Neural cell (in vitro differentiated cells): ENCODE data around the gene CELA2B.
"Not testable (repeated sequence)": the region's sequence is repeated elsewhere in the genome, so short reads cannot be mapped to it uniquely, and the experiment has no call there.

Source experiments
- EZH2 ChIP-seq: fragments of 200-600, 300-800 bp; shearing (Covaris generic), sonication (generic); IDR thresholded peaks from 2 replicates; pipeline ENCODE4 v1.6.1; 2014; ENCODE audit warnings: antibody characterized with exemption, low read length, borderline replicate concordance, mild to moderate bottlenecking; ENCODE audit not compliant: insufficient read depth, poor library complexity, severe bottlenecking
- MXI1 ChIP-seq: fragments of 450-650 bp; conservative IDR thresholded peaks from 2 replicates; pipeline ENCODE4 v1.6.1; 2014; ENCODE audit warnings: antibody characterized with exemption, mild to moderate bottlenecking; ENCODE audit not compliant: poor library complexity, severe bottlenecking
- POLR2AphosphoS5 ChIP-seq: IDR thresholded peaks from 2 replicates; pipeline ENCODE4 v1.6.1; 2012
- RAD21 ChIP-seq: fragments of 450-650 bp; conservative IDR thresholded peaks from 2 replicates; pipeline ENCODE4 v1.6.1; 2014; ENCODE audit warnings: antibody characterized with exemption, mild to moderate bottlenecking, moderate library complexity
- SMC3 ChIP-seq: fragments of 450-650 bp; conservative IDR thresholded peaks from 2 replicates; pipeline ENCODE4 v1.6.1; 2014; ENCODE audit warnings: antibody characterized with exemption, mild to moderate bottlenecking, moderate library complexity; ENCODE audit not compliant: poor library complexity
- TF ChIP-seq, protein P1 (sequence below): fragments of 450-650 bp; IDR thresholded peaks from 2 replicates; pipeline ENCODE4 v1.5.1; 2014; ENCODE audit warnings: antibody characterized with exemption, mild to moderate bottlenecking, moderate library complexity; ENCODE audit not compliant: poor library complexity, severe bottlenecking

DNA sequence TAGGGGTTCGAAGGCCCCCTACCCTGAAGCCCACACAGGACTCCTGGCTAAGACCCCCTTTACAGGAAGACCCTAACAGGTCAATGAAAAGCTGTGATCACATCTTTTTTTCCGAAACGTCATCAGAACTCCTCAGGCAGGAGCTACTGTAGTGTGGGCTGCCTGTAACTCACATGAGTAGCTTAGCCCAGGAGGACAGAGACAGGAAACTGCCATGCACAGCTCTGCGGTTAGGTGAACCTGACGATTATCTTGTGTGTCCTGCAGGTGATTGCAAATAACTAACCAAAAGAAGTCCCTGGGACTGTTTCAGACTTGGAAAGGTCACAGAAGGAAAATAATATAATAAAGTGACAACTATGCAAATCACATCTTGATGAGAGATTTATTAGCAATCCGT, 4.2 kb upstream of the CELA2B start:
- TF ChIP-seq, protein P1, sequence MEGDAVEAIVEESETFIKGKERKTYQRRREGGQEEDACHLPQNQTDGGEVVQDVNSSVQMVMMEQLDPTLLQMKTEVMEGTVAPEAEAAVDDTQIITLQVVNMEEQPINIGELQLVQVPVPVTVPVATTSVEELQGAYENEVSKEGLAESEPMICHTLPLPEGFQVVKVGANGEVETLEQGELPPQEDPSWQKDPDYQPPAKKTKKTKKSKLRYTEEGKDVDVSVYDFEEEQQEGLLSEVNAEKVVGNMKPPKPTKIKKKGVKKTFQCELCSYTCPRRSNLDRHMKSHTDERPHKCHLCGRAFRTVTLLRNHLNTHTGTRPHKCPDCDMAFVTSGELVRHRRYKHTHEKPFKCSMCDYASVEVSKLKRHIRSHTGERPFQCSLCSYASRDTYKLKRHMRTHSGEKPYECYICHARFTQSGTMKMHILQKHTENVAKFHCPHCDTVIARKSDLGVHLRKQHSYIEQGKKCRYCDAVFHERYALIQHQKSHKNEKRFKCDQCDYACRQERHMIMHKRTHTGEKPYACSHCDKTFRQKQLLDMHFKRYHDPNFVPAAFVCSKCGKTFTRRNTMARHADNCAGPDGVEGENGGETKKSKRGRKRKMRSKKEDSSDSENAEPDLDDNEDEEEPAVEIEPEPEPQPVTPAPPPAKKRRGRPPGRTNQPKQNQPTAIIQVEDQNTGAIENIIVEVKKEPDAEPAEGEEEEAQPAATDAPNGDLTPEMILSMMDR: not testable (repeated sequence)
- not testable (repeated sequence) for TF ChIP-seq MXI1, POLR2AphosphoS5, EZH2, SMC3, RAD21
